Fibroblast of skin of right quadriceps (primary cell): ENCODE measurements around the gene ARPC5L.
"Not testable (repeated sequence)": the region's sequence is repeated elsewhere in the genome, so short reads cannot be mapped to it uniquely, and the experiment has no call there.

Experiments
- DNase-seq: peaks from one replicate; pipeline ENCODE4 v3.0.0-alpha.2; 2013

The ARPC5L gene

DNA sequence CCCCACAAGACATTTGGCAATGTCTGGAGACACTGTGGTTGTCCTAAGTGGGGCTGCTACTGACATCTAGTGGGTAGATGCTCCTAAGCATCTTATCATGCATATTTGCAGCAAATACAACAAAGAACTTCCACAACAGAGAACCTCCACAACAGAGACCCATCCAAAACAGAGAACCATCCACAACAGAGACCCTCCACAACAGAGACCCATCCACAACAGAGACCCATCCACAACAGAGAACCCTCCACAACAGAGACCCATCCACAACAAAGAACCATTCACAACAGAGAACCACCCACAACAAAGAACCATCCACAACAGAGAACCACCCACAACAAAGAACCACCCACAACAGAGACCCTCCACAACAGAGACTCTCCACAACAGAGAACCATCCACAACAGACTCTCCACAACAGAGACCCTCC, 32.8 kb downstream of the ARPC5L start:
- DNase-seq = peak; percentile 42

DNA sequence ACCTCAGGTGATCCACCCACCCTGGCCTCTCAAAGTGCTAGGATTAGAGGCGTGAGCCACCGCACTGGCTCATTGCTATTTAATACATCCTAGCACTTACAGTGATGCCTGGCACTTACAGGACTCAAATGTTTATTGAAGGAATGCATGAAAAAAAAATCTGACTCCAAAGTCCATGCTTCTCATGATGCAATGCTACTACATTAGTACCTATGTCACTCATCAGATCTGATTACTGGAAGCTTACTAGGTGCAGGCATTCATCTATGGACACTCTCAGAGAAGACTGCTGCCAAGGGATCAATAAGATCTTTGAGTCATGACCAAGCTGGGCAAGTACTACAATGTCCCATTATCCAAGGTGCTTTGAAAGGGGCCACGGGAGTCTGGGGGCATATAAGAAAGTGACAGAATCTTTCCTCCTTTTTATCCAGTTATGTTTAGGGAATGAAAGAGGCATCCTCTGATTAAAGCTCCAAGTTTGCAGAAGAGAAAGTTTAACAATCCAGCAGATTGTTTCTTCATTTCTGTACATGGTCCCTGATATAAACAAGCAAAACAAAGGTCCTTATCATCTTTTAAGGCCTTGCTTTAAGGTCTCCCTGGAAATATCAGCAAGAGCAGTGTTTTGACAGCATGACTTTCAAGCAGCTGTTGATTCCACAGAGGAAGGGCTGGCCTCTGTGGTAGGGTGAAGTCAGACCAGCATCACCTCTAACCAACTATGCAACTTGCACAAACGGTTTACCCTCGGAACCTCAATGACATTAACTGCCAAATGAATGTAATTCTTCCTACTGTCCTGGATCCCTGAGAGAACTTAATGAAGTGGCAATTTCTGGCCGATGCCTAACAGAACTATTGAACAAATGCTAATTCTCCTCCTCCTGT, 35.9 kb downstream of the ARPC5L start:
- DNase-seq = no peak

GRCh38 chr9:124899845-124900244, 37.9 kb downstream of the ARPC5L start:
- DNase-seq = no peak

DNA sequence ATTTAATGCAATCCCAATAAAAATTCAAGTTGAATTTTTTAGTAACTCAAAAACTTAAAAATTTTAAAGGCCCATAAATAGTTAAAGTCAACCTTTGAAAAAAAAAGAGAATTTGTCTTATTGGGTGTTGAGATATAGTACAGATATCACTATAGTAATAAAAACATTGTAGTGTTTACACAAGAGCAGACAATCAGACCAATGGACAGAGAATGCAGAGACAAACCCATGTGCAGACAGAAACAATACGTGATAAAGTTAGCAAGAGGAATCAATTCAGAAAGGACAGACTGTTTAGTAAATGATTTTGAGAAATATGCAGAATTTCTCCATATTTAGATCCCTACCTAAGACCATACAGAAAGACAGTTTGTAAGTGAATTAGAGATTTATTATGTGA, 45.0 kb downstream of the ARPC5L start:
- DNase-seq = no peak

DNA sequence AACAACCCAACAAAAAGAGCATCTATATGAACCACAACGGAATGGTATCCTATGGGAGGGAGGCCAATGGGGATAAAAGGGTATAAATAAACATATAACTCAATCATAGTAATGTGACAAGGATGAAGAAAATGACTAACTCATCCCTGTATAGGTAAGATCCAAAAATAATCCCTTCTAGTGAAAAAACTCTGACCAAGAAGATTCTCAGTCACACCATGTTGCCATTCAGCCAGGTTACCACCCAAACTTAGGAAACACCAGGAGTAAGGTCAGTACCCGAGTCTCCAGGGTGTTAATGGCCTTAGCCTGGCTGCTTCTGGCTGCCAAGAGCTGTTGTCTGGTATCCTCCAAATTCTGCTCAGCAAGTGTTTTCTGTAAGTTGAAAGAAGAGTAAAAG, 46.2 kb downstream of the ARPC5L start:
- no peak for DNase-seq

- DNase-seq = no peak
Measured at GRCh38 chr9:124911766-124912165, 49.8 kb downstream of the ARPC5L start.

GRCh38 chr9:124913378-124913777, 51.4 kb downstream of the ARPC5L start:
- no peak for DNase-seq

DNA sequence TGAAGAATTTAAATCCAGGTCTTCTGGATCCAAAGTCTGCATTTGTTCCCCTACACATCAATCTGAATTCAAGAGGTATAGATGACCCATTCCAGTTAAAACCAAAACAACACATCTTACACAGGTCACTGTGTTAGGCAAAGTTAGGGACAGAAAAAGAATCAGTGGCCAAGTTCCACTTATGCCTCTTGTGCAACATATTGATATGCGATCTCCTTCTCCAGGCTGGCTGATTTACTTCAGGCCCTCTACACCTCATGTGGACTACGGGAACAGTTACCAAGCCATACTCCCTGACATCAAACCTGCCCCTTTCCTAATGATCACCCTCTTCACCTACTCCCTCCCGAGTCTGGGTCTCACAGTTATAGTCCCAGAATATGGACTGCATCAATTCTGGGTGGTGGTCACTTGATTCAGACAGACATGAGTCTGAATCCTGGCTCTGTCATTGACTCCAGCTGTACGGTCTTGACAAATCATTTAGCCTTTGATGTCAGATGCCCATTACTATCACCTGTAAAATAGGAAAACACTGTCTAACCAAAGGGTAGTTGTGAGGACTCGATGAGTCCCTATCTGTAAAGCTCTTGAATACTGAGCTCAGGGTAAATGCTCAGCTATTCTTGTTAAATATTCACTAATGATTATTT, 52.9 kb downstream of the ARPC5L start:
- DNase-seq = no peak

GRCh38 chr9:124920394-124920793, 58.5 kb downstream of the ARPC5L start:
- not testable (repeated sequence) for DNase-seq
